GM12872 (cell line): ENCODE results near the gene HEG1.

Experiments
- TF ChIP-seq, protein P1 (sequence below): IDR thresholded peaks from 3 replicates; pipeline ENCODE4 v1.5.1; 2011; ENCODE audit warnings: low read depth, mild to moderate bottlenecking, low read length, moderate library complexity; ENCODE audit not compliant: insufficient read depth

Gene HEG1

DNA sequence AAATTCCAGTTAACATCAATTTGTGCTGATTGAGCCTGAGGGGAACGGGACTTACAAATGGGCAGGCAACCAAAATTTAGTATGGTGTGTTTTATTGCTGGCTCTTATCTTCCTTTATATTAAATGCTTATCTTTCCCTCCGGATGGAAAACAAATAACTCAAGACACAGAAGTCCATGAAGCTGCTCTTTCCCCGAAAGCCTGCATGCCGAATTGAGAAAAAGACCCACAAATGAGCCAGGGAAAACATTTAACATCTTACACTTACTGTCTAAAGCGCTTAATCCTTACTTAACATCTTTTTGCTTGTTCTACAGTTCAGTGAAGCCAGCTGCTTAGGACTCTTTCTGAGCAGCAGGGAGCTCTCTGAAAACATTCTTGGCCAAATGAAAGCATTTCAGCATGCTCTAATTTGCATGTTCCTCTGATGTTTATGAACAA is 49.5 kb downstream of the HEG1 start:
- TF ChIP-seq, protein P1, sequence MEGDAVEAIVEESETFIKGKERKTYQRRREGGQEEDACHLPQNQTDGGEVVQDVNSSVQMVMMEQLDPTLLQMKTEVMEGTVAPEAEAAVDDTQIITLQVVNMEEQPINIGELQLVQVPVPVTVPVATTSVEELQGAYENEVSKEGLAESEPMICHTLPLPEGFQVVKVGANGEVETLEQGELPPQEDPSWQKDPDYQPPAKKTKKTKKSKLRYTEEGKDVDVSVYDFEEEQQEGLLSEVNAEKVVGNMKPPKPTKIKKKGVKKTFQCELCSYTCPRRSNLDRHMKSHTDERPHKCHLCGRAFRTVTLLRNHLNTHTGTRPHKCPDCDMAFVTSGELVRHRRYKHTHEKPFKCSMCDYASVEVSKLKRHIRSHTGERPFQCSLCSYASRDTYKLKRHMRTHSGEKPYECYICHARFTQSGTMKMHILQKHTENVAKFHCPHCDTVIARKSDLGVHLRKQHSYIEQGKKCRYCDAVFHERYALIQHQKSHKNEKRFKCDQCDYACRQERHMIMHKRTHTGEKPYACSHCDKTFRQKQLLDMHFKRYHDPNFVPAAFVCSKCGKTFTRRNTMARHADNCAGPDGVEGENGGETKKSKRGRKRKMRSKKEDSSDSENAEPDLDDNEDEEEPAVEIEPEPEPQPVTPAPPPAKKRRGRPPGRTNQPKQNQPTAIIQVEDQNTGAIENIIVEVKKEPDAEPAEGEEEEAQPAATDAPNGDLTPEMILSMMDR, result no peak

DNA sequence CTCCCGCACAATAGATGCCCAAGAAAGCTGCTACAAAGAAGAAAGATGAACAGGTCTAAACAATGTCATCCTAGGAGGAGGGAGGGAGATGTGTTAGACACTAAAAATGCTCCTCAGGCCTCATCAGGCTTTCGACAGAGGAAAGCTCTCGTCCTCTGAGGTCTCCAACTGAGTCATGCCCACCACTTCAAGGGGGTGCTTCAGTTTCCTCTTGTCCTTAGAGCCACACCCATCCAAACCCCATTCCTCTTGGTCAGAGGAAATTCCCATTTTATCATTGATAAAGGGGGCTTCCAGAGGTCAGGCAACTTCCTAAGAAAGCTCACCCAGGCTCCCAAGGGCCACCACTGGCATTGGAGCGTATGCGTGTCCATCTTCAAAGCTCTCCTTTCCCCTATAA is 50.1 kb downstream of the HEG1 start:
- TF ChIP-seq, protein P1, result no peak

DNA sequence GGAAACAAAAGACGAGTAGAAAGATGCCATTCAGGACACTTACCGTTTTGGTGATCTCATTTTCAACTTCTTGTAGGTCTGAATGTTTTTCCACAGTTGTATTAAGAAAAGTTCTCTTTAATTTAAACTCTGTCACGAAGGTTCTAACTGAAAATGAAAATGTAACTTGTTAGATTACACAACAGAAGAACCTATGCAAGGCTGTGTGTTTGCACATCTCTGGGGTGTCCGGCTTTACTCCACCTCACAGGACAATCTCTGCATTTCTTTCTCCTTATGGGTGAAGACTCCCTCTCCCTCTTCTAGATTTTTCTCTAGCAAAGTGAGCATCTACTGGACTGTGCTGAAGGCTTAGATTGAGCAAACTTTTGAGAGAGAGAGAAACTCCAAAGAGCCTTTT is 50.6 kb downstream of the HEG1 start:
- TF ChIP-seq, protein P1, result no peak

DNA sequence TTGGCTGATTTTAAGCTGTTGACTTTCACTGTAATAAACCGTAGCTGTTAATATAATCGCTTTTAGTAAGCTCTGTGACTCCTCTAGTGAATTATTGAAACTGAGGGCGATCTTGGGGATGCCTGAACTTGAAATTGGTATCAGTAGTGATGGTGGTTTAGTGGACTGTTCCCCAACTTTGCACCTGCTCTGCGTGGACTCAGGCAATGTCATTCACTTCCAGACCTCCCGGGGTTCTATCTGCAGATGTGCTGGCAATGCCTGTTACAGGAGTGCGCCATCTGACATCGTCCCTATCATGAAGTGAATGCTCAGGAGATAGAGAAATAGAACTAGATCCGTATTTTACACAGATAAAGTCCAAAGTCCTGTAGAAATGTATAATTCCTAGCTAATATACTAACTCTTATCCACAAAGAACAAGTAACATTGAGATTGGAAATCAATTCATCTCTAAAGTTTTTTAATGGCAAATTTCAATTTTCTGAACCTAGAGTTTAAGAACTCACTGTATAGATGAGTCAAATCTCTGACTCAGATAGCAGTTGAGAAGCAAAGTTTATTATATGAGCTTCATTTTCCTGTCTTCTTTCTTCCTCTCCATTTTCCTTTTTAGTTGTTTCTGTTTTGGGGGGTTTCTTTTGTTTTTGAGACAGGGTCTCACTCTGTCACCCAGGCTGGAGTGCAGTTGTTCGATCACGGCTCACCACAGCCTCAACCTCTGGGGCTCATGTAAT is 51.8 kb downstream of the HEG1 start:
- TF ChIP-seq, protein P1, result no peak

DNA sequence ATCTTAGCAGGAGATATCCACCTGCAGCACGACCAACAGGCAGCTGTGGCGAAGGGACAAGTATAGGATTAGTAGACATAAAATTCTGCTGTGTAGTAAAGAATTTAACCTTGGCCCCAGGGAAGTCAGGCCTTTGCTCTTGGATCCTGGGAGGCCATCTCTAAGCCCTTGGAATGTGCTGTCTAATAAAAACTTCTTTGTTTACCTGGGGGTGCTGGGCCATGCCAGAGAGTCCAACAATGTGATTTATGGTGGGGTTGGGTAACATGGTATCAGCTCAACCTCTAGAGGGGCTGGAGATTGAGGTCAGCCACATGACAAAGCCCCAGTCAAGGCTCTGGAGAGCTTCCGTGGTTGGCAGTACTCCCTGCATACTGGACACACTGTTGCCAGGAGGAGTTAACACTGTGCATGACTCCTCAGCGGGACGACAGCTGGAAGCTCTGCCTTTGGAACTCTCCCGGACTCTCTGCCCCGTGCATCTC is 52.4 kb downstream of the HEG1 start:
- TF ChIP-seq, protein P1, result no peak

DNA sequence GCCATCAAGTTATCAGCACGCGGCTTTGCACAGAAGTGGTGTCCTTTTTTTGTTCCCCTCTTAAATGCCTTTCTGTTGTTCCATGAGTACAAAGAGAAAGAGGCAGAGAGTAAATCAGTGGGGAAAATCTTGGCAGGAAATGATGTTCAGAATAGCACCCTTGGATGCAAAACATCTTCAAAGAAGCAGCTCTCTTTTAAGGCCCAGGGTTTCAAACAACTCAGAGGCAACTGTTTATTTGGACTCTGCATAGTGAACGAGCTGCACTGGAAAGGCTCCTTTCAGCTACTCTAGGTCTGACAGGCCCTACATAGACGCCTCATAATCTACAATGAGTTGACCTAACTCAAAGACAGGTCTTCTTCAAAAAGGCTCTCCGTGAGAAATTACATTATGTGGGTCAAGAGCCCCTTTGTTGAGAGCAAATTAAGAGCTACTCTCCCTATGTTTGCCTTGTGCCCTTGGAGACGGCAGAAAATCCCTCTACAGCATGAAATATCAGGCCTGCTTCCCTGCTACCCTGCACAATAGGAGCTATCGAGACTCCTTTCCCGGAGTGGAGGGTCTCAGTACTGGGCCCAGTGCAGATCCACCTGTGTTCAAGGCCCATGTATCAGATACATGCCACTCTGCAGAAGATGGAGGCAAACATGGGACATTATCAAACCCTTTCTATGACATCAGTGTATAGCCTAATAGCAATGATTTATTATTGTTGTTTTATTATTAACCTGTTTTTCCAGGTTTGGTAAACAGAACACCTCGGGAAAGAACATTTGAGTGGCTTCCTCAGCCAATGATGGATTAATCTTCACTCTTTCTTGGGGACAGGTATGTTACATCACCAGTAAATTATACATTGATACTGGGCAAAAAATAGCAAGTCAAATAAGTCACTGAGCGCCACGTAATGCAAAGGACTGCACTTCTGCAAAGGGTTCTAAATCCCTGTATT is 53.1 kb downstream of the HEG1 start:
- TF ChIP-seq, protein P1, result no peak
